Omental fat pad (tissue), 4 donors: ENCODE data around the gene SPECC1L. TPM values are rescaled to one million over a fixed set of nuclear protein-coding genes. Genes with fewer than 3 reads are reported as not detected.
"Not testable (repeated sequence)": the region's sequence is repeated elsewhere in the genome, so short reads cannot be mapped to it uniquely, and the experiment has no call there.

Source experiments
- ATAC-seq: fragments of 150-250 bp; one replicate; pipeline ENCODE4 v1.9.1; 2016; ENCODE audit warnings: mild to moderate bottlenecking, moderate library complexity; ENCODE audit not compliant: low FRiP score
- DNase-seq: peaks from one replicate; pipeline ENCODE4 v3.0.0-alpha.2; 2019; ENCODE audit warnings: low spot score
- CTCF ChIP-seq, 3 donors: fragments of 450-650 bp; IDR thresholded peaks; one replicate each; pipeline ENCODE4 v1.5.1; 2016 to 2017; ENCODE audit warnings: antibody characterized with exemption in 3 of 3, mild to moderate bottlenecking in 3 of 3, moderate library complexity in 2 of 3
- total RNA-seq, 4 donors: library from RNA; depleted of rRNA; stranded (reverse); fragments of >200 nt; gene quantifications; one replicate each; pipeline ENCODE4 v1.1.0, GENCODE V29; 2016

SPECC1L gene
- total RNA-seq, 4 donors from 2014 or later = 31.3 to 44.9 (median 35.6) TPM

GRCh38 chr22:24310969-24311368 is 40.3 kb downstream of the SPECC1L start:
- no peak for TF ChIP-seq CTCF (IDR thresholded peaks at IDR 0.05)
- no peak for ATAC-seq
- no peak for DNase-seq

- no peak for ATAC-seq
- no peak for TF ChIP-seq CTCF (IDR thresholded peaks at IDR 0.05)
- no peak for DNase-seq
Observed at GRCh38 chr22:24315367-24315966, 44.8 kb downstream of the SPECC1L start.

- ATAC-seq, DNase-seq: not testable (repeated sequence)
Observed at GRCh38 chr22:24316264-24316663, 45.6 kb downstream of the SPECC1L start.

- not testable (repeated sequence) for ATAC-seq
Observed at GRCh38 chr22:24317511-24317910, 46.9 kb downstream of the SPECC1L start.

GRCh38 chr22:24319451-24319850 is 48.8 kb downstream of the SPECC1L start:
- no peak for DNase-seq

More at GRCh38 chr22:24317511-24317910, 46.9 kb downstream of the SPECC1L start:
- DNase-seq = not testable (repeated sequence)

GRCh38 chr22:24321999-24322398 is 51.4 kb downstream of the SPECC1L start:
- TF ChIP-seq CTCF (IDR thresholded peaks at IDR 0.05) = no peak
- DNase-seq (no peak), ATAC-seq (no peak)

More at GRCh38 chr22:24319451-24319850, 48.8 kb downstream of the SPECC1L start:
- ATAC-seq = no peak
- TF ChIP-seq CTCF (IDR thresholded peaks at IDR 0.05) = no peak

GRCh38 chr22:24322522-24322921 is 51.9 kb downstream of the SPECC1L start:
- ATAC-seq (no peak), DNase-seq (no peak)
- no peak for TF ChIP-seq CTCF (IDR thresholded peaks at IDR 0.05)

- DNase-seq (no peak), ATAC-seq (no peak)
- TF ChIP-seq CTCF (IDR thresholded peaks at IDR 0.05) = no peak
Observed at GRCh38 chr22:24323233-24323632, 52.6 kb downstream of the SPECC1L start.
